ENCODE results near the gene UST.

DNA sequence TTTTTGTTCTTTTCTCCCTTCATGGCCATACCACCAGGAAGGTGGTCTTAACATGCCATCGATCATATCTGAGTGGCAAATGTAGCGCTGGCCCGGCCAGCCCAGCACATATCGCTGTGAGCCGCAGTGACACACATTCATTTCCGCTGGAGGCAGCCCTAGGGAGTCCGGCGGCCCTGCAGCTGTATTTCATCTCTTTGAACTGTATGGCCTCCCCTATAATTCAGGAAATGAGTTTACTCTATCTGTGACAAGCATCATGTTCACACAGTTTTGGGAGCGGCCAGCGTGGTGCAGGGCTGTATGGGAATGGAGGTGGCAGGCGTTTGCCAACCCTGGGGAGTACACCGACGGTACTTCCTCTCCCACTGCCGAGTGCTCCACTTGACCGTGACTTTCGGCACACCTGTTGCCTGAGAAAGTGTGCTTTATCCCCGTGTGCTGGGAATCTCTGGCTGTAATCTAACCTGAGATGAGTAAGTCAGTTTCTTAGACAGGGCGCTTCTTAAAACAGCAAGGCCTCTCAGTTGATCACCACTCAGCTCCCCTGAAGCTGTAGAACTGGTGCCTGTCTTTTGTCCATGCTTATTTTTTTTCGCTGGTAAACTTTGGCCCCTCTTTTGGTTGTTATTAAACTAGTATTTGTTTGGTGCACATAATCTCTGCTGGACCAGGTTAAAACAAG, 313.6 kb downstream of the UST start:
- TF ChIP-seq EZH2 (IDR thresholded peaks at IDR 0.05; ENCODE audit: borderline replicate concordance, low read length), result no peak
- TF ChIP-seq, protein P1, sequence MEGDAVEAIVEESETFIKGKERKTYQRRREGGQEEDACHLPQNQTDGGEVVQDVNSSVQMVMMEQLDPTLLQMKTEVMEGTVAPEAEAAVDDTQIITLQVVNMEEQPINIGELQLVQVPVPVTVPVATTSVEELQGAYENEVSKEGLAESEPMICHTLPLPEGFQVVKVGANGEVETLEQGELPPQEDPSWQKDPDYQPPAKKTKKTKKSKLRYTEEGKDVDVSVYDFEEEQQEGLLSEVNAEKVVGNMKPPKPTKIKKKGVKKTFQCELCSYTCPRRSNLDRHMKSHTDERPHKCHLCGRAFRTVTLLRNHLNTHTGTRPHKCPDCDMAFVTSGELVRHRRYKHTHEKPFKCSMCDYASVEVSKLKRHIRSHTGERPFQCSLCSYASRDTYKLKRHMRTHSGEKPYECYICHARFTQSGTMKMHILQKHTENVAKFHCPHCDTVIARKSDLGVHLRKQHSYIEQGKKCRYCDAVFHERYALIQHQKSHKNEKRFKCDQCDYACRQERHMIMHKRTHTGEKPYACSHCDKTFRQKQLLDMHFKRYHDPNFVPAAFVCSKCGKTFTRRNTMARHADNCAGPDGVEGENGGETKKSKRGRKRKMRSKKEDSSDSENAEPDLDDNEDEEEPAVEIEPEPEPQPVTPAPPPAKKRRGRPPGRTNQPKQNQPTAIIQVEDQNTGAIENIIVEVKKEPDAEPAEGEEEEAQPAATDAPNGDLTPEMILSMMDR (conservative IDR thresholded peaks at IDR 0.05 in 1 of 2, IDR thresholded peaks at IDR 0.05 in 1 of 2; ENCODE audit: extremely low read depth in 1 of 2, insufficient read depth in 1 of 2, low read depth in 1 of 2, low read length in 2 of 2), result no peak

All from mammary epithelial cell (primary cell).